D341Med (cell line): Measurements from ENCODE around the gene COL6A2.
A peak's percentile ranks its signal among the peaks of the same experiment; 100 is the strongest.

Source experiments
- DNase-seq: peaks from one replicate; pipeline ENCODE4 v3.0.0; 2012; ENCODE audit warnings: low spot score

Gene COL6A2

DNA sequence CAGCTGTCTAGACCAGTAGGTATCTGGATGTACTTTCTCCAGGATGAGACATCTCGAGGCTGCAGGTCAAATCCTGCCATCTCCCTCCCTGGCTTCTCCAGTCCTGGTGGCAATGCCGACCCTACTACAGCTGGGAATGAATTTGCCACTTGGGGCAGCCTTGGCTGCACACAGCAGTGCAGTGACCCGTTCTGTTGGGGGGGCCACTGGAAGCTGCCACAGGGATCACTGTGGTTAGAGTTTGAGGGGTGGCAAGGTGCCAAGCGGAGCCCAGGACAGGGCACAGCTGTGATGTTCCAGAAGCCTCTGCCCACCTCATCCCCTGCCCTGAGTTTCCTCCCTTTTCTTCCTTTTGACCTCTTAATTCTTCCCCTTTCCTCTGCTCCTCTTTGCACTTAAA lies 17.1 kb downstream of the COL6A2 start:
- DNase-seq: peak; percentile 8

GRCh38 chr21:46115441-46116188 lies 17.7 kb downstream of the COL6A2 start:
- peak; percentile 20 for DNase-seq

DNA sequence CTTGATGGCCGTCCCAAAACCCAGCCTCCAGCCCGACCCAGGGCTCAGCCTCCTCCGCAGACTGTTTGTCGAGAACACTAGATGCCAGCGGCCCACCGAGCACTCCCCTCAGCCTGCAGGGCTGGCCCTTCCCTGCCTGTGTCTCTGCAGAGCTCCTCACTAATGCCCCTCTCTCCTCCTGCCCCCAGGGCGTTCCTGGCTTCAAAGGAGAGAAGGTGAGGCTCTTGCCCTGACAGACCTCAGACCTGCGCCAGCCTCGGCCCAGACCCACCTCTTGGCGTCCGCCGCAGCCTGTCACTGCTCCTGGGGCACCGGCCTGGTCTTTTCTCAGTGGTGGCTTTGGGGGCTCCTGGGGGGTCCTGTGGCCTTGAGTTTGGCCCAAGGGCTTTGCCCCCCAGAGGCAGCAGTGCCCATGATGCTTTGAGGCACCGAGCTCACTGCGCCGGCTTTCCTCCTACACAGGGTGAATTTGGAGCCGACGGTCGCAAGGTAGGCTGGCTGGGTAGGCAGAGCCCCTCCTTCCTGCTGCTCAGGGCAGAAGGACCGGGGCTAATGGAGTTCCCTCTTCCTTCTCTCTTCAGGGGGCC lies 18.4 kb downstream of the COL6A2 start:
- DNase-seq: peak; percentile 24

DNA sequence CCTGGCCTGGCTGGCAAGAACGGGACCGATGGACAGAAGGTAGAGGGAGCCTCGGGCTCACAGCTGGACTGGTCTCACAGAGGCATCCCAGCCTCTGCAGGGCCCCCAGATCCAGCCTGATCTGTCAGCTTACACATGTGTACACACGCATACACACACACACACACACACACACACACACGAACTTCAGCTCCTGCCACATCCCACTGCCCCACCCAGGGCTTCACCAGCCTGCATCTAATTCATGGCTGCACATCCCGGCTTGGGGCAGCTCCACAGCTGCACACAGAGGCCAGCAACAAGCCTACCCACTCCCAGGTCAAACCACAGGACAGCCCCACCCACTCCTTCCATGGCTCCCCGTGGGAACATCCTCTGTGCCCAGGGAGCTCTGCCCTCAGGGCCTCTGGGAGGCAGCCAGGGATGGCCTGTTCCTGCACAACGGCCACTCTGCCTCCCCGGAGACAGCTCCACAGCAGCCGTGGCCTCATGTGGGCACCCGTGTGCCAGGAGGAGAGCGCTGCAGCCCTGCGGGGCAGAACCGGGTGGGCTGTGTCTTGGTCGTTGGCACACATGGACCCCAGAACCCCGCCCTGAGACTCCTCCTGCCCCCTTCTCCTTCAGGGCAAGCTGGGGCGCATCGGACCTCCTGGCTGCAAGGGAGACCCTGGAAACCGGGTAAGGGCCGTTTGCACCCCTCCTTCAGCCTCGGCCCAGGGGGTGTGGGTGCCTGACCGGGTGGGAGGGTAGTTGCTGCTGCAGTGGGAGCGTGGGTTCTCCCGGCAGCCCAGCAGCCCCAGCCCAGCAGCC lies 19.1 kb downstream of the COL6A2 start:
- DNase-seq: peak; percentile 33

DNA sequence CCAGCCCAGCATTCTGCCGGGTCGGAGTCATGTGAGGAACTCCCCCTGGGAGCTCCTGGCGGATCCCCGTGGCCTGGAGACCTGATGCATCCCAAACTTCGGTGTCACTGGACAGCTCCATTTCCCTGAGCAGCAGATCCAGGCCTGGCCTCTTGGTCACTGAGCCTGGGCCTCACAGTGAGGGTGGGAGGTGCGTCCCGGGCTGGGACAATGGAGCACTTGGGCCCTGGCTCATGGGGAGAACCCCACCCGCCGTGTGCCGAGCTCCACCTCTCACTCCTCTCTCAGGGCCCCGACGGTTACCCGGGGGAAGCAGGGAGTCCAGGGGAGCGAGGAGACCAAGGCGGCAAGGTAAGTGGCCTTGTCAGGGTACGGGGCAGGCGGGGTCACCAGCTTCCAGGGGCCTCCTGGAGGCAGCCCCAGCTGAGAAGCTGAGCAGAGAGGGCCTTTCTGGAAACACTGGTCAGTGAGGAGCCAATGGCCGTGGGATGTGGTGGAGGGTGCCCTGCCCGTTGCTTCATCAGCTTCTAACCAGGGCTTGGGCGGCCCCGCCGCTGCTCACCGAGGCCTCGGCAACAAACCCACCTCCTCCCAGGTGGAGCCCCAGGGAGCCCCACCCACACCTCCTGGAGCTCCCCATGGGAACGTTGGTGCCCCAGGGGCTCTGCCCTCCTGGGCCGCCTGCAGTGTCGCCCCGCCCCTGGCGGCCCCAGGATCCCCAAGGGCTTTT lies 19.8 kb downstream of the COL6A2 start:
- DNase-seq: peak; percentile 33

DNA sequence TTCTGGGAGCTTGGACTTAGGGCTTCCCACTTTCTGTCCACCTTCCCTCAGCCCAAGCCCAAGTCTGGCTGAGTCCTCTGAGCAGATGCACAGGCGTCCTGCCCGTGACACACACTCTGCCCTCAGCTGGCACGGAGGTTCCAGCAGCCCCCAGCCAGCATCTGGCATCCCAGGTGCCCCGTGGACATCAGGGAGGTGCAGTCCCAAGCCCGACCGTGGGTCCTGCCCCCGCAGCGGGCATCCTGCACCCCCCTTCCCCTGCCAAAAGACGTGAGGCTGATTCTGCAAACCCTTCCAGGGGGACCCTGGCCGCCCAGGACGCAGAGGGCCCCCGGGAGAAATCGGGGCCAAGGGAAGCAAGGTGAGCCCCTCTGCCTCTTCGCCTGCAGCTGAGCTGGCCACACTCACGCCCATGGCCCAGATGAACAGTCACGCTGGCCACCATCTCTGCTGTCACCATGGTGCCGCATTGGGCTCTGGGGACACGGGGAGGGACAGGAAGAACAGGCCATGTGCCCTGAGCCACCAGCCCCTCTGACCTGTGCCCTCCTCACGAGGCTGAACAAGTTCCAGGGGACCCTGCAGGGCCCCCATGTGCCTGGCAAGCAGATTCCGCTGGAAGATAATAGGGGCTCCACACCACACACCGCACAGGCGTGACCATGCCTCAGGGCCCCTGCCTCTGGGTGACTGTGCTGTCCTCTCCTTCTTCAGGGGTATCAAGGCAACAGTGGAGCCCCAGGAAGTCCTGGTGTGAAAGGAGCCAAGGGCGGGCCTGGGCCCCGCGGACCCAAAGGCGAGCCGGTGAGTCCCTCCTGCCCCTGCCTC lies 20.6 kb downstream of the COL6A2 start:
- DNase-seq: peak; percentile 36

DNA sequence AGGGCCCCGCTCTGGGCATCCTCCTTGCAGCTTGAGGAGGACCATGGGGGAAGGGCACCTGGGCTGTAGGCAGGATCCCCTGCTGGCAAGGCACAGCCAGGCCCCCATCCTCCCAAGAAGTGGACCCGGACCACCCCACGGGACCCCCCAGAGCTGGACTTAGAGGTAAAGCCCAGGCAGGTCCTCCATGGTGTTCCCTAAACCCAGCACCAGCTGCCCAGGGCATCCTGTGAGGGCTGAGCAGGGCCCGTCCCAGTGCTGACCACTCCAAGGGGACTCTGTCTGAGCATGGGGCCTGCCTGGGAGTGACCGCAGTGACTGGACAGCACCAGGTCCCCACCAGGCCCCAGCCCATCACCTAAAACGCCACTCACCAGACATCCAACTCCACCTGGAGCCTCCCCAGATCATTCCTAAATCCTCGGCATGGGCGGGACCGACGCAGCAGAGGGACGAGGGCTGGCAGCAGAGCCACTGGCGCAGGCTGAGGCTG lies 21.3 kb downstream of the COL6A2 start:
- peak; percentile 36 for DNase-seq

GRCh38 chr21:46119637-46120271 lies 21.8 kb downstream of the COL6A2 start:
- peak; percentile 42 for DNase-seq

DNA sequence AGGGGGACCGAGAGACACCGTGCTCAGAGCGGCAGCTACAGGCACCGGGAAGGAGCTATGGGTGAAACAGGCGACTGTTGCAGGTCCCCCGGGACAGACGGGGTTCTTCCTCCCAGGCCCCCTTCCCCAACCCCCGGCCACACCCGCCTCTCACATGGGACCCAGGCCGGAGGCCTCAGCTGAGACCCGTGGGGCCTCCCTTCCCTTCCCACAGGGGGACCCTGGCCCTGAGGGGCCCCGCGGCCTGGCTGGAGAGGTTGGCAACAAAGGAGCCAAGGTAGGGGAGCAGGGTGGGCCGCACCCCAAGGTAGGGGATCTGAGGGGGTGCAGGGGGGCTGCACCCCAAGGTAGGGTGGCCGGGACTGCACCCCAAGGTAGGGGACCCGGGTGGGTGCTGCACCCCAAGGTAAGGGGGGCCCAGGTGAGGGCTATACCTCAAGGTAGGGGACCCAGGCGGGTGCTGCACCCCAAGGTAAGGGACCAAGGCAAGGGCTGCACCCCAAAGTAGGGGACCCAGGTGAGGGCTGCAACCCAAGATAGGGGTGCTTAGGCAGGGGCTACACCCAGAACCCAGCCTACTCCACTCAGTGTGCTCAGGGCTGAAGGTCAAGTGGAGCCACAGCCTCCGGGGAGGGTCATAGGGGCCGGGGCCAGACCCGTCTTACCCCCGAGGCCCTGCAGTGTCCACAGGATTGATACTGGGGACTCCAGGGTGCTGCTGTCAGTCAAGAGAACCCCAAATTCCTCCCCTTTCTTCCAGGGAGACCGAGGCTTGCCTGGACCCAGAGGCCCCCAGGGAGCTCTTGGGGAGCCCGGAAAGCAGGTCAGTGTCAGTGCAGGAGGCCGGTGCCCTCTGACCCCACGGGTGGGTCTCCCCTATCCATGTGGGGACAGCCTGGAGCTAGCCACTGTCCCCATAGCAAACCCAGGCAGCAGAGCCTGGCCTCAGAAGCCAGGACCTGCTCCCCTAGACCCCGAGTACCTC lies 22.7 kb downstream of the COL6A2 start:
- DNase-seq: peak; percentile 31

GRCh38 chr21:46121286-46122221 lies 23.6 kb downstream of the COL6A2 start:
- DNase-seq: no peak

DNA sequence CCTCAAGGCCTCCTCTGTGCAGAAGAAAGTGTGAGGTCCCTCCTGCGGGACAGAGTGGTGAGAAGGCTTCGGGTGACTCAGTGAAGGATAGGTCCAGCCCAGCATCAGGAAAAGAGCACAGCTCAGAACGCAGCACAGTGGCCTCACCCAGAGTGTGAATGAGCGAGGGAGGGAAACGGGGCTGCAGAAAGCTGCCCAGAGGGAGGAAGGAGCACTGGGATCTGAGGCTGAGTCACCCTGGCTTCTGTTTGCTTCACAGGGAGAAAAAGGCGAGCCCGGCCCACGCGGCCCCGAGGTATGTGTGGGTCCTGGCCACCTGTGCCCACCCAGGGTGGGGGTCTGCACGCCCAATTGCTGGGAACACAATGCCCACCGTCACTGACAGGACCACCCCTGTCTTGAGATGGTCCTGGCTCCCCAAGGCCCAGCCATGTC lies 24.3 kb downstream of the COL6A2 start:
- DNase-seq: no peak

- no peak for DNase-seq
Measured at GRCh38 chr21:46122758-46123683, 25.1 kb downstream of the COL6A2 start.

DNA sequence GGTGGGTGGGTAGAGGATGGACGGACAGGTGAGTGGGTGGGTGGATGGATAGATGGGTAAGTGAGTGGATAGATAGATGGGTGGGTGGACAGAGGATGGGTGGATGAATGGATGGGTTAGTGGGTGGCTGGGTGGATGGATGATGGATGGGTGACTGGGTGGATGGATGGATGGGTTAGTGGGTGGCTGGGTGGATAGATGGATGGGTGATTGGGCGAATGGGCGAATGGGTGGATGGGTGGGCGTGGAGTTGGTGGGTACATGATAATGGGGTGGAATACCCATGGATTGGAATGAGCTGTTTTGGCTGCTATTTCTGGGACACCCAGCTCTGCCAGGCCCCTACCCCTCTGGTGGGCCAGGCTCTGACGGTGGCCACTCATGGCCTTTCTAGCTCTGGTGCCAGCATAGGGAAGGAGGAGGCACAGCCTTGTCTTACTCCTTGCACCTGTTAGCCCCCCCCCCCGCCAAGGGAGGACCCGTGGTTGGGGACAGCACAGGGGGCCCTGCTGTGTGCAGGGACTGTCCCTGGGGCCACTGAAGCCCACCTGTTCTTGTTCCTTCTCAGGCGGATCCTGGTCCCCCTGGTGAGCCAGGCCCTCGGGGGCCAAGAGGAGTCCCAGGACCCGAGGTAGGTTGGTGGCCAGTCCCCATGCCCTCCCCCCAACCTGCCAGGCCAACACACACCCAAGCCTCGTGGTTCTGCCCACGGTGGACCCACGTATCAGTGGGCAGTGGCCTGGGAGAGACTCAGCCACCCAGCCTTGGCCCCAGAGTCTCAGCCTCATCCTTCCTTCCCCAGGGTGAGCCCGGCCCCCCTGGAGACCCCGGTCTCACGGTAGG lies 26.4 kb downstream of the COL6A2 start:
- no peak for DNase-seq

- peak; percentile 29 for DNase-seq
Measured at GRCh38 chr21:46124926-46125845, 27.3 kb downstream of the COL6A2 start.

DNA sequence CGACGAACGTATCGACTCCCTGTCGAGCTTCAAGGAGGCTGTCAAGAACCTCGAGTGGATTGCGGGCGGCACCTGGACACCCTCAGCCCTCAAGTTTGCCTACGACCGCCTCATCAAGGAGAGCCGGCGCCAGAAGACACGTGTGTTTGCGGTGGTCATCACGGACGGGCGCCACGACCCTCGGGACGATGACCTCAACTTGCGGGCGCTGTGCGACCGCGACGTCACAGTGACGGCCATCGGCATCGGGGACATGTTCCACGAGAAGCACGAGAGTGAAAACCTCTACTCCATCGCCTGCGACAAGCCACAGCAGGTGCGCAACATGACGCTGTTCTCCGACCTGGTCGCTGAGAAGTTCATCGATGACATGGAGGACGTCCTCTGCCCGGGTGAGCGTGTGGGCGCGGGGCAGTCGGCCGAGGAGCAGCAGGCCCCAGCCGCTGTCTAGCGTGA lies 28.0 kb downstream of the COL6A2 start:
- DNase-seq: peak; percentile 30
